Fibroblast of lung (primary cell): ENCODE measurements around the gene GBA2.

Experiments used
- CTCF ChIP-seq, 2 donors: IDR thresholded peaks in 1 of 2; conservative IDR thresholded peaks in 1 of 2; 1 replicate in 1 of 2; 2 replicates in 1 of 2; pipeline ENCODE4 v1.5.1; 2011 to 2012; ENCODE audit warnings: low read length in 2 of 2, control low read depth in 1 of 2, inconsistent platforms in 1 of 2, low read depth in 1 of 2, mild to moderate bottlenecking in 1 of 2
- EZH2 ChIP-seq: IDR thresholded peaks from 2 replicates; pipeline ENCODE4 v1.5.1; 2012; ENCODE audit warnings: low read length, control low read depth, mild to moderate bottlenecking; ENCODE audit errors: missing control alignments

- TF ChIP-seq CTCF (conservative IDR thresholded peaks at IDR 0.05 in 1 of 2, IDR thresholded peaks at IDR 0.05 in 1 of 2; ENCODE audit: low read depth in 1 of 2, low read length in 2 of 2) = no peak
- no peak for TF ChIP-seq EZH2
Measured at GRCh38 chr9:35748858-35749514, at the start of gene GBA2, which contains the start of gene RGP1.
